Astrocyte of the spinal cord (primary cell): ENCODE measurements around the gene RIMBP3C.
"Not testable (repeated sequence)": the region's sequence is repeated elsewhere in the genome, so short reads cannot be mapped to it uniquely, and the experiment has no call there.

Experiments
- DNase-seq: peaks from one replicate; pipeline ENCODE4 v3.0.0; 2011; ENCODE audit warnings: low read depth, low spot score
- H3K4me3 ChIP-seq: 2 replicates; pipeline ENCODE4 v1.5.1; 2011; ENCODE audit warnings: low read depth, mild to moderate bottlenecking, low read length, moderate library complexity
- CTCF ChIP-seq: IDR thresholded peaks from 2 replicates; pipeline ENCODE4 v1.5.1; 2012; ENCODE audit warnings: low read depth, mild to moderate bottlenecking, low read length, inconsistent platforms
- in situ Hi-C: cut with HindIII; loops from 2 replicates; pipeline ENCODE4 v1.10.0; 2017; ENCODE audit warnings: low sequenced_read_pairs

Gene RIMBP3C

GRCh38 chr22:21579474-21579851 is 28.2 kb upstream of the RIMBP3C start:
- in situ Hi-C loops, result no loop called here
- no peak for DNase-seq
- TF ChIP-seq CTCF, result no peak
- no peak overlapping the region for H3K4me3 ChIP-seq

- no peak for DNase-seq
- no peak for TF ChIP-seq CTCF
- no peak overlapping the region for H3K4me3 ChIP-seq
- in situ Hi-C loops, result no loop called here
Observed at GRCh38 chr22:21573750-21574494, 22.7 kb upstream of the RIMBP3C start.

GRCh38 chr22:21573293-21573734 is 22.1 kb upstream of the RIMBP3C start:
- no peak for TF ChIP-seq CTCF
- H3K4me3 ChIP-seq, result no peak overlapping the region
- DNase-seq, result no peak
- in situ Hi-C loops, result no loop called here

GRCh38 chr22:21571679-21572078 is 20.4 kb upstream of the RIMBP3C start:
- H3K4me3 ChIP-seq, result no peak overlapping the region
- no peak for TF ChIP-seq CTCF
- DNase-seq, result no peak
- in situ Hi-C loops, result no loop called here

GRCh38 chr22:21570398-21570797 is 19.1 kb upstream of the RIMBP3C start:
- no peak overlapping the region for H3K4me3 ChIP-seq
- no peak for TF ChIP-seq CTCF
- no peak for DNase-seq
- in situ Hi-C loops, result no loop called here

GRCh38 chr22:21569459-21570170 is 18.4 kb upstream of the RIMBP3C start:
- no peak for TF ChIP-seq CTCF
- DNase-seq, result no peak
- in situ Hi-C loops, result no loop called here
- H3K4me3 ChIP-seq, result no peak overlapping the region

GRCh38 chr22:21569076-21569427 is 17.8 kb upstream of the RIMBP3C start:
- in situ Hi-C loops, result not testable (repeated sequence)
- peak overlapping the region; percentile 82 for H3K4me3 ChIP-seq

More at GRCh38 chr22:21569076-21569427, 17.8 kb upstream of the RIMBP3C start:
- DNase-seq, result not testable (repeated sequence)
